Prostate gland (tissue), 2 donors: ENCODE data around the gene POSTN. TPM values are rescaled to one million over a fixed set of nuclear protein-coding genes. Genes with fewer than 3 reads are reported as not detected.
A peak's percentile ranks its signal among the peaks of the same experiment; 100 is the strongest.

Experiments
- DNase-seq: peaks from one replicate; pipeline ENCODE4 v3.0.0-alpha.2; 2019; ENCODE audit warnings: low spot score
- H3K27ac ChIP-seq, 2 donors: fragments of 200-600 bp; sonication (generic); 2 replicates each; pipeline ENCODE4 v1.5.1; 2017 to 2019
- H3K27me3 ChIP-seq: fragments of 200-600 bp; sonication (generic); replicated peaks from 2 replicates; pipeline ENCODE4 v1.5.1; 2019; ENCODE audit not compliant: insufficient read depth
- H3K36me3 ChIP-seq, 2 donors: fragments of 200-600 bp; sonication (generic); 1 replicate in 1 of 2; 2 replicates in 1 of 2; pipeline versions ENCODE4 v1.5.1 to v1.8.1; 2017 to 2019
- H3K4me1 ChIP-seq: fragments of 200-600 bp; sonication (generic); replicated peaks from 2 replicates; pipeline ENCODE4 v1.5.1; 2019
- H3K4me3 ChIP-seq, 2 donors: fragments of 200-600 bp; sonication (generic); 2 replicates each; pipeline ENCODE4 v1.5.1; 2017 to 2019
- H3K9me3 ChIP-seq: fragments of 200-600 bp; sonication (generic); 2 replicates; pipeline ENCODE4 v1.5.1; 2017
- POLR2A ChIP-seq: fragments of 450-650 bp; IDR thresholded peaks from one replicate; pipeline ENCODE4 v1.6.1; 2016; ENCODE audit warnings: antibody characterized with exemption, mild to moderate bottlenecking
- POLR2AphosphoS5 ChIP-seq: sonication (generic); formaldehyde crosslinking; IDR thresholded peaks from one replicate; pipeline ENCODE4 v1.6.1; 2017; ENCODE audit warnings: antibody characterized with exemption
- WGBS: methylation state at CpG from one replicate; pipeline ENCODE4 v1.1.5; 2018; 5-methylcytosine and 5-hydroxymethylcytosine counted together
- intact Hi-C: fragments of 100-400 bp; cut with DNase I; formaldehyde crosslinking; loops from one replicate; pipeline ENCODE4 v1.14.2; 2022
- total RNA-seq, 2 donors: library from RNA; depleted of rRNA; stranded (reverse); fragments of >200 nt; gene quantifications; one replicate each; pipeline ENCODE4 v1.1.0, GENCODE V29; 2016
- TF ChIP-seq, protein P1 (sequence below), 4 experiments: fragments of 200-600 bp in 2 of 4; fragments of 450-650 bp in 2 of 4; sonication (generic) in 2 of 4; IDR thresholded peaks; 1 replicate in 3 of 4; 2 replicates in 1 of 4; pipeline ENCODE4 v1.5.1; 2016 to 2019; ENCODE audit warnings: antibody characterized with exemption in 4 of 4, mild to moderate bottlenecking in 2 of 4, moderate library complexity in 2 of 4

POSTN gene
- total RNA-seq, 2 donors from 2014 or later, result 8.5 to 28.3 TPM

DNA sequence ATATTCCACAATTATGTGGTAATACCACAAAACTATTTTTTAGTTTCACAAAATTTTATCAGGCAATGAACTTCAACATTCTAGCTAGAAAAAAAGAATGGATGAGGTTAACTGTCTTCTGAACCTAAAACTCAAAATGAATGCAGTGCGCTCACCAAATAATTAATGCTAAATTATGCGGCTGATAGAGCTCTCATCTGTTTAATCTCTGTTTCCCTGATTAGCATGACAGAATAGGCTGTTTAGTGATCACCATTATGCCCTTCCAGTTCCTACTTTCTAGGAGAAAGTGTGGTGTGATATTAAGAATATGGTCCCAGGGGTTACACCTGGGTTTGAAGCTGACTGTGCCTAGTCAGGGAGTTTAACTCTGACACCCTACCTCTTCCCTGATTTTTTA, 42.8 kb upstream of the POSTN start:
- no peaks in the 10 kb centered on the region for H3K27me3 ChIP-seq
- 95% methylated on average over 2 of the region's 2 CpGs for WGBS
- intact Hi-C loops, result no loop called here
- H3K4me1 ChIP-seq, result no peaks in the 10 kb centered on the region
- no peaks in the 10 kb centered on the region for H3K36me3 ChIP-seq
- H3K9me3 ChIP-seq, result no peaks in the 10 kb centered on the region
- no peak overlapping the region for H3K27ac ChIP-seq
- DNase-seq, result no peak
- H3K4me3 ChIP-seq, result no peak overlapping the region
- no peak for TF ChIP-seq POLR2AphosphoS5
- TF ChIP-seq, protein P1, sequence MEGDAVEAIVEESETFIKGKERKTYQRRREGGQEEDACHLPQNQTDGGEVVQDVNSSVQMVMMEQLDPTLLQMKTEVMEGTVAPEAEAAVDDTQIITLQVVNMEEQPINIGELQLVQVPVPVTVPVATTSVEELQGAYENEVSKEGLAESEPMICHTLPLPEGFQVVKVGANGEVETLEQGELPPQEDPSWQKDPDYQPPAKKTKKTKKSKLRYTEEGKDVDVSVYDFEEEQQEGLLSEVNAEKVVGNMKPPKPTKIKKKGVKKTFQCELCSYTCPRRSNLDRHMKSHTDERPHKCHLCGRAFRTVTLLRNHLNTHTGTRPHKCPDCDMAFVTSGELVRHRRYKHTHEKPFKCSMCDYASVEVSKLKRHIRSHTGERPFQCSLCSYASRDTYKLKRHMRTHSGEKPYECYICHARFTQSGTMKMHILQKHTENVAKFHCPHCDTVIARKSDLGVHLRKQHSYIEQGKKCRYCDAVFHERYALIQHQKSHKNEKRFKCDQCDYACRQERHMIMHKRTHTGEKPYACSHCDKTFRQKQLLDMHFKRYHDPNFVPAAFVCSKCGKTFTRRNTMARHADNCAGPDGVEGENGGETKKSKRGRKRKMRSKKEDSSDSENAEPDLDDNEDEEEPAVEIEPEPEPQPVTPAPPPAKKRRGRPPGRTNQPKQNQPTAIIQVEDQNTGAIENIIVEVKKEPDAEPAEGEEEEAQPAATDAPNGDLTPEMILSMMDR (IDR thresholded peaks at IDR 0.05), result no peak
- TF ChIP-seq POLR2A, result no peak

GRCh38 chr13:37640499-37640898, 41.9 kb upstream of the POSTN start:
- no peak for DNase-seq
- WGBS, result 23% methylated on average over 2 of the region's 2 CpGs
- intact Hi-C loops, result no loop called here

DNA sequence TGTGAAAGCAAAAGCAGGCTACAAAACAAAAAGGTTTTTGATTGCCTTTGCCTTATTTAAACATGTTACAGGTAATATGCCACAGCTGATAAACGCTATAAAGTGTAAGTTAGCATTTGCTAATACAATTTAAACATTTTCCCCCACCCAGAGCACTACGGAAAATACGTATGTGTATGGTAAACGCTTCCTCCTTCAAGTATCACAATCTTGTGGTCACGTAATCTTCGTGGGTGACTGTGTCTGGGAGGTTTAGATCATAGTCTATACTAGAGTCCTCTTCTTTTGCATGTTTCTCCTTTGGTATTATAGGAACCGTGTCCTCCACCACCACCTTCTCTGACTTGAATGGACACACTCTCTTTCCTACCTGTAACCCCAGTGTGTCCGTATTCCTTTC, 38.1 kb upstream of the POSTN start:
- WGBS, result 71% methylated on average over 8 of the region's 8 CpGs
- Histone ChIP-seq H3K36me3 (no peaks in the 10 kb centered on the region), H3K4me3 (no peak overlapping the region), H3K4me1 (no peaks in the 10 kb centered on the region), H3K27me3 (no peaks in the 10 kb centered on the region), H3K9me3 (no peaks in the 10 kb centered on the region), H3K27ac (no peak overlapping the region)
- intact Hi-C loops, result no loop called here
- no peak for TF ChIP-seq POLR2A
- no peak for DNase-seq

More at GRCh38 chr13:37640499-37640898, 41.9 kb upstream of the POSTN start:
- no peaks in the 10 kb centered on the region for H3K36me3 ChIP-seq
- H3K4me1 ChIP-seq, result no peaks in the 10 kb centered on the region
- no peaks in the 10 kb centered on the region for H3K9me3 ChIP-seq
- no peak overlapping the region for H3K4me3 ChIP-seq
- TF ChIP-seq POLR2AphosphoS5 (no peak), POLR2A (no peak)
- TF ChIP-seq, protein P1 (IDR thresholded peaks at IDR 0.05), result peak in 2 of 4 experiments; percentile 47 to 52
- no peak overlapping the region for H3K27ac ChIP-seq
- no peaks in the 10 kb centered on the region for H3K27me3 ChIP-seq

- Histone ChIP-seq H3K27me3 (no peaks in the 10 kb centered on the region), H3K4me3 (no peak overlapping the region), H3K27ac (no peak overlapping the region), H3K36me3 (no peaks in the 10 kb centered on the region), H3K4me1 (no peaks in the 10 kb centered on the region), H3K9me3 (no peaks in the 10 kb centered on the region)
- intact Hi-C loops, result no loop called here
- 55% methylated on average over 5 of the region's 5 CpGs for WGBS
- no peak for TF ChIP-seq POLR2A
- TF ChIP-seq POLR2AphosphoS5, result no peak
- TF ChIP-seq, protein P1 (IDR thresholded peaks at IDR 0.05), result no peak
- no peak for DNase-seq
Observed at GRCh38 chr13:37632294-37632693, 33.7 kb upstream of the POSTN start.

- Histone ChIP-seq H3K27me3 (no peaks in the 10 kb centered on the region), H3K4me3 (no peak overlapping the region), H3K9me3 (no peaks in the 10 kb centered on the region), H3K27ac (no peak overlapping the region), H3K36me3 (no peaks in the 10 kb centered on the region), H3K4me1 (no peaks in the 10 kb centered on the region)
- peak; percentile 37 for DNase-seq
- intact Hi-C loops, result no loop called here
- 23% methylated on average over 4 of the region's 4 CpGs for WGBS
- TF ChIP-seq, protein P1 (IDR thresholded peaks at IDR 0.05), result no peak
- peak; percentile 76 for TF ChIP-seq POLR2AphosphoS5
Observed at GRCh38 chr13:37627428-37627827, 28.9 kb upstream of the POSTN start.
